Left lung (tissue), 10 donors: ENCODE measurements around the gene IFNW1. TPM values are rescaled to one million over a fixed set of nuclear protein-coding genes. Genes with fewer than 3 reads are reported as not detected.

Source experiments
- ATAC-seq: fragments of 200-7000 bp; cut with Tn5 transposase; one replicate; pipeline ENCODE4 v1.9.1; 2020; ENCODE audit warnings: moderate library complexity
- DNase-seq, 4 donors: peaks; one replicate each; pipeline ENCODE4 v3.0.0-alpha.2; 2013 to 2020
- H3K27ac ChIP-seq, 2 donors: fragments of 200-600 bp; sonication (generic) in 1 of 2; one replicate each; pipeline versions ENCODE4 v1.5.0 to v1.8.0; 2020 to 2021
- H3K27me3 ChIP-seq, 2 donors: fragments of 200-600 bp; sonication (generic) in 1 of 2; one replicate each; pipeline versions ENCODE4 v1.5.0 to v1.8.0; 2020 to 2021
- H3K36me3 ChIP-seq, 2 donors: fragments of 200-600 bp; sonication (generic) in 1 of 2; one replicate each; pipeline versions ENCODE4 v1.5.0 to v1.8.0; 2020 to 2021
- H3K4me1 ChIP-seq, 2 donors: fragments of 200-600 bp; one replicate each; pipeline ENCODE4 v1.8.0; 2021
- H3K4me3 ChIP-seq, 2 donors: fragments of 200-600 bp; sonication (generic) in 1 of 2; one replicate each; pipeline versions ENCODE4 v1.5.0 to v1.8.0; 2020 to 2021; ENCODE audit warnings: mild to moderate bottlenecking in 1 of 2
- H3K9me3 ChIP-seq, 2 donors: fragments of 200-600 bp; sonication (generic) in 1 of 2; one replicate each; pipeline versions ENCODE4 v1.5.0 to v1.8.0; 2020 to 2021
- intact Hi-C, 2 donors: fragments of 100-400 bp; cut with DNase I; formaldehyde crosslinking; loops; one replicate each; pipeline versions ENCODE4 v1.11.2 to v1.14.2; 2022
- polyA plus RNA-seq, 6 donors: library from polyadenylated mRNA; unstranded; fragments of 120-200 nt; gene quantifications; one replicate each; pipeline ENCODE4 v1.2.1, GENCODE V29; 2013; ENCODE audit not compliant: insufficient read length in 6 of 6
- total RNA-seq, 2 donors: library from RNA; stranded (reverse); fragmentation: NEBNext Ultra II Directional; extraction: Animal tissue kit (Norgen Biotek cat#: 25700); gene quantifications; one replicate each; pipeline ENCODE4 v1.2.1, GENCODE V29; 2021
- TF ChIP-seq, protein P1 (sequence below), 2 donors: fragments of 200-600 bp; sonication (generic) in 1 of 2; IDR thresholded peaks; one replicate each; pipeline versions ENCODE4 v1.5.0 to v1.8.0; 2021; ENCODE audit warnings: antibody characterized with exemption in 2 of 2
- donor health status: DM: no; HTN: yes; CAD: no.
- donor health status: DM: no; HTN: no; CAD: no.

Gene IFNW1
- total and polyA plus RNA-seq, 8 donors = 0.07 to 0.15 (median 0.09) TPM; not detected in 5

- intact Hi-C loops = no loop called here
- TF ChIP-seq, protein P1, sequence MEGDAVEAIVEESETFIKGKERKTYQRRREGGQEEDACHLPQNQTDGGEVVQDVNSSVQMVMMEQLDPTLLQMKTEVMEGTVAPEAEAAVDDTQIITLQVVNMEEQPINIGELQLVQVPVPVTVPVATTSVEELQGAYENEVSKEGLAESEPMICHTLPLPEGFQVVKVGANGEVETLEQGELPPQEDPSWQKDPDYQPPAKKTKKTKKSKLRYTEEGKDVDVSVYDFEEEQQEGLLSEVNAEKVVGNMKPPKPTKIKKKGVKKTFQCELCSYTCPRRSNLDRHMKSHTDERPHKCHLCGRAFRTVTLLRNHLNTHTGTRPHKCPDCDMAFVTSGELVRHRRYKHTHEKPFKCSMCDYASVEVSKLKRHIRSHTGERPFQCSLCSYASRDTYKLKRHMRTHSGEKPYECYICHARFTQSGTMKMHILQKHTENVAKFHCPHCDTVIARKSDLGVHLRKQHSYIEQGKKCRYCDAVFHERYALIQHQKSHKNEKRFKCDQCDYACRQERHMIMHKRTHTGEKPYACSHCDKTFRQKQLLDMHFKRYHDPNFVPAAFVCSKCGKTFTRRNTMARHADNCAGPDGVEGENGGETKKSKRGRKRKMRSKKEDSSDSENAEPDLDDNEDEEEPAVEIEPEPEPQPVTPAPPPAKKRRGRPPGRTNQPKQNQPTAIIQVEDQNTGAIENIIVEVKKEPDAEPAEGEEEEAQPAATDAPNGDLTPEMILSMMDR (IDR thresholded peaks at IDR 0.05) = no peak
- DNase-seq = no peak
- no peak for ATAC-seq
- no peaks in the 10 kb centered on the region for H3K27me3 ChIP-seq
- H3K4me3 ChIP-seq = no peak overlapping the region
- H3K9me3 ChIP-seq = no peaks in the 10 kb centered on the region
- H3K4me1 ChIP-seq = peaks cover 0 to 12% of the 10 kb centered on the region in 2 donors
- H3K36me3 ChIP-seq = no peaks in the 10 kb centered on the region
- H3K27ac ChIP-seq = no peak overlapping the region
These were observed 19.9 kb downstream of the IFNW1 start for GRCh38 chr9:21121595-21122251.

DNA sequence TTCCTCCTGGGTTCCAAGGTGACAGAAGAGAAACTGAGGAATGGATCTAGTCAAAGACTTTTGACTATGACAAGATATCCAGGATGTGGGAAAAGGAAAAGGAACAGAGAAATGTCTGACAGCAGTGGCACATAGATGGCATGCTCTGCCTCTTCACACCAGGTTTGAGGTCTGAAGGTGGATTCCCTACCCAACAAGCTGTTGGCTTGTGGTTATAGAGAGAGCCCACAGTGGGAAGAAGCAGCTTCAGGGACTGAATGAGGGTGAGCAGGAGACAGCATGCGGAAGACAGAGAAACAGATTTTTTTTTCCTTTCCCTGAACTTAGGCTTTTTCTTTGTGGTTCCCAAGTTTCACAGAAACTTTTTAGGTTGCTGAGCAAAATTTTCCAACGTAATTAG is 20.6 kb downstream of the IFNW1 start:
- Histone ChIP-seq H3K36me3 (no peaks in the 10 kb centered on the region), H3K27me3 (no peaks in the 10 kb centered on the region), H3K4me3 (no peak overlapping the region), H3K4me1 (peaks cover 0 to 12% of the 10 kb centered on the region in 2 donors), H3K27ac (no peak overlapping the region), H3K9me3 (no peaks in the 10 kb centered on the region)
- intact Hi-C loops = no loop called here
- TF ChIP-seq, protein P1 (IDR thresholded peaks at IDR 0.05) = no peak
- ATAC-seq = no peak
- DNase-seq = no peak

DNA sequence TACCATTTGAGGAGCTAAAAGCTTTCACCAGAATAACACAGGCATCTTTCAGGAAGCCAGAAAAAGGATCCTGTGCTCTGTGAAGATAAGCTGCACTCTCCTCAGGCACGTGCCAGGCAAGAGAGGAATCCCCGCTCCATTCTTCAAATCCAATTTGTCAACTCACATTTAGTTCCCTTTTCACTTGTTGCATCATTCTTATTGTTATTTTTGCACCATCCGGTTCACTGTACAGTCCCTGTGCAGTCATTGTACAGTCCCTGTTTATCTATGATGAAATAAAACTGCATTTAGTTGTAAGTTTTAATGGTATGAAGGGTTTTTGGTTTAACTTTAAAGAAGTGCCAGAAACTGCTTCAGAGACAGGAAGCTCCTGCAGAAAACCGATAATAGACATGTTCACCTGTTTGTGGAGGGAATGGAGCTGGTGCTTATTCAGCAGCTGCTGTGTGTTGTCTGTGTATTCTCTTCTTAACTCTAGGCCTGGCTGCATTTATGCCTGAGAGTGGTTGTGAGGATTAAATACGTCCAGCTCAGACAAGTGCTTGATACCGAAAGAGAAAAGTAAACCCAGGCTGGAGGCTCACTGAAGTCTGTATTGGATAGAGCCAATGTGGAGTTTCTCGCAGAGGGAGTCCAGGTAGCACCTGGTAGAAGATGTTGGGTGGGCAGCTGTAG is 22.4 kb downstream of the IFNW1 start:
- no peaks in the 10 kb centered on the region for H3K27me3 ChIP-seq
- H3K27ac ChIP-seq = no peak overlapping the region
- TF ChIP-seq, protein P1 (IDR thresholded peaks at IDR 0.05) = no peak
- H3K4me1 ChIP-seq = peaks cover 0 to 12% of the 10 kb centered on the region in 2 donors
- no peaks in the 10 kb centered on the region for H3K9me3 ChIP-seq
- intact Hi-C loops = loop anchor here in 1 of 2 donors (10.0 kb wide), 1 partner anchor 1194 kb away; no protein-coding TSS in a partner anchor
- ATAC-seq (peak; percentile 37), DNase-seq (peak in 1 of 4 donors; percentile 39)
- no peak overlapping the region for H3K4me3 ChIP-seq
- H3K36me3 ChIP-seq = no peaks in the 10 kb centered on the region

DNA sequence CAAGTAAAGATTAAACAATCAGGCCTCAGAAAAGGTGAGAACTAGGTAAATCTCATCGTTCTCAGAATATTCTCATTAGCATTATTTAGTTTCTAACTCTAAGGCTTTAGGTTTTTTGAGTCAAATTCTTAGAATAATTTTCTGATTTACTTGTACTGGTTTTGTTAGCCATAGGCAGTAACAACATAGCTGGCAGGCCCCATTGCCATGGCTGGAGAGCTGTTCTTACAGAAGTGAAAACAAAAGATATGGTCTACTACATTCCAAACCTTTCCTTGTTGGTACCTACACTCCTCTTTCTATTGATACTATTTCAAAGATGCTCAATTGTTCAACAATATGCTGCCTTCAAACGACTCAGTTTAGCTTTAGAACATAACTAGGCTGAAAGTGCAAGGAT is 27.3 kb downstream of the IFNW1 start:
- Histone ChIP-seq H3K4me3 (no peak overlapping the region), H3K36me3 (no peaks in the 10 kb centered on the region), H3K4me1 (peaks cover 0 to 5% of the 10 kb centered on the region in 2 donors), H3K27me3 (no peaks in the 10 kb centered on the region), H3K9me3 (no peaks in the 10 kb centered on the region), H3K27ac (no peak overlapping the region)
- ATAC-seq (no peak), DNase-seq (no peak)
- intact Hi-C loops = loop anchor here in 1 of 2 donors (10.0 kb wide), 1 partner anchor 1190 kb away; no protein-coding TSS in a partner anchor
- TF ChIP-seq, protein P1 (IDR thresholded peaks at IDR 0.05) = no peak
